ENCODE measurements around the gene USP31.

DNA sequence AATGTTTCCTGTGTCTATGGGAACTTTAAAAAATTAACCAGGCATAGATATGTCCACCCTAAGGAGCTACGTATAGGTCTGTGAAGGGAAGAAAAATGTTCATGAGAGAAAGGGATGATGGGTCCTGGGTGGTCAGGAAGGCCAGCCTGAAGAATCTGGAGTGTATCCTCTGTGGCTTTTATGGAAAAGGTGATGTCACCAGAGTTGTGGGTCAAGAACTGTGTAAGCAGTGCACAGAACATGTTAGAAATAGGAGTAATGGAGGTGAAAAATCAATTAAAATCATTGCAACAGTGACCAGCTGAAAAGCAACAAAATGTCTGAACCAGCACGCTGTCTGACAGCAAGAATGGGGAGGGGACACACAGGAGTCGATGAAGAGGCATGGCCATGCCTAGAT is 68.5 kb downstream of the USP31 start:
- TF ChIP-seq POLR2A (IDR thresholded peaks at IDR 0.05) = no peak
- TF ChIP-seq CTCF (IDR thresholded peaks at IDR 0.05) = no peak

Measured in right lobe of liver (tissue), 4 donors.